Neural progenitor cell (in vitro differentiated cells): ENCODE data around the gene ABCA1. TPM values are rescaled to one million over a fixed set of nuclear protein-coding genes. Genes with fewer than 3 reads are reported as not detected.

Experiments
- DNase-seq: peaks from one replicate; pipeline ENCODE4 v3.0.0-alpha.2; 2016; ENCODE audit warnings: low spot score
- H2AFZ ChIP-seq: fragments of 200-600 bp; sonication (generic); replicated peaks from 2 replicates; pipeline ENCODE4 v1.6.1; 2016; ENCODE audit warnings: antibody characterized with exemption
- H3F3A ChIP-seq: fragments of 200-600 bp; sonication (generic); 2 replicates; pipeline ENCODE4 v1.6.1; 2016; ENCODE audit warnings: antibody characterized with exemption, low read depth
- H3K27ac ChIP-seq: fragments of 200-600 bp; sonication (generic); 2 replicates; pipeline ENCODE4 v1.5.1; 2016; ENCODE audit warnings: mild to moderate bottlenecking
- H3K27me3 ChIP-seq: fragments of 200-600 bp; sonication (generic); 2 replicates; pipeline ENCODE4 v1.6.1; 2016; ENCODE audit warnings: mild to moderate bottlenecking, moderate library complexity
- H3K36me3 ChIP-seq: fragments of 200-600 bp; sonication (generic); 2 replicates; pipeline ENCODE4 v1.5.1; 2016
- H3K4me1 ChIP-seq: fragments of 200-600 bp; sonication (generic); 2 replicates; pipeline ENCODE4 v1.6.1; 2016; ENCODE audit warnings: mixed run types
- H3K4me2 ChIP-seq: fragments of 200-600 bp; sonication (generic); 2 replicates; pipeline ENCODE4 v1.6.1; 2016
- H3K4me3 ChIP-seq: fragments of 200-600 bp; sonication (generic); 2 replicates; pipeline ENCODE4 v1.5.1; 2016
- H3K79me2 ChIP-seq: fragments of 200-600 bp; sonication (generic); 2 replicates; pipeline ENCODE4 v1.6.1; 2016; ENCODE audit warnings: low read depth
- H3K9ac ChIP-seq: fragments of 200-600 bp; sonication (generic); 2 replicates; pipeline ENCODE4 v1.6.1; 2016
- H3K9me3 ChIP-seq: fragments of 200-600 bp; sonication (generic); 2 replicates; pipeline ENCODE4 v1.5.1; 2016; ENCODE audit warnings: low read depth
- H4K20me1 ChIP-seq: fragments of 200-600 bp; sonication (generic); 2 replicates; pipeline ENCODE4 v1.6.1; 2016; ENCODE audit warnings: low read depth
- H3K27ac Mint-ChIP-seq: 3 replicates; pipeline ENCODE4 v1.8.0; 2021; ENCODE audit warnings: mixed read lengths
- H3K27me3 Mint-ChIP-seq: 2 replicates; pipeline ENCODE4 v1.8.0; 2022; ENCODE audit warnings: low read depth, mild to moderate bottlenecking, inconsistent platforms, moderate library complexity, mixed read lengths; ENCODE audit not compliant: insufficient read depth
- H3K36me3 Mint-ChIP-seq: 3 replicates; pipeline ENCODE4 v1.8.0; 2021; ENCODE audit warnings: mixed read lengths
- H3K4me1 Mint-ChIP-seq: 3 replicates; pipeline ENCODE4 v1.8.0; 2021; ENCODE audit warnings: mixed read lengths
- H3K4me3 Mint-ChIP-seq: 3 replicates; pipeline ENCODE4 v1.8.0; 2021; ENCODE audit warnings: mild to moderate bottlenecking, moderate library complexity, mixed read lengths
- H3K9me3 Mint-ChIP-seq: 3 replicates; pipeline ENCODE4 v1.8.0; 2020; ENCODE audit warnings: mixed read lengths
- EZH2 ChIP-seq: fragments of 200-600 bp; sonication (generic); IDR thresholded peaks from 2 replicates; pipeline ENCODE4 v1.6.1; 2017; ENCODE audit warnings: antibody characterized with exemption, mild to moderate bottlenecking, moderate library complexity
- EZH2phosphoT487 ChIP-seq: fragments of 200-600 bp; sonication (generic); IDR thresholded peaks from 2 replicates; pipeline ENCODE4 v1.6.1; 2017; ENCODE audit warnings: antibody characterized with exemption
- total RNA-seq: library from RNA; depleted of rRNA; stranded (reverse); fragments of >200 nt; gene quantifications from 2 replicates; pipeline ENCODE4 v1.2.3, GENCODE V29; 2015; ENCODE audit warnings: low replicate concordance
- TF ChIP-seq, protein P1 (sequence below): fragments of 200-600 bp; sonication (generic); IDR thresholded peaks from 2 replicates; pipeline ENCODE4 v1.5.1; 2017; ENCODE audit warnings: antibody characterized with exemption, mild to moderate bottlenecking

ABCA1 gene
- total RNA-seq, 1 donor from 2014 or later = 32.4 TPM

DNA sequence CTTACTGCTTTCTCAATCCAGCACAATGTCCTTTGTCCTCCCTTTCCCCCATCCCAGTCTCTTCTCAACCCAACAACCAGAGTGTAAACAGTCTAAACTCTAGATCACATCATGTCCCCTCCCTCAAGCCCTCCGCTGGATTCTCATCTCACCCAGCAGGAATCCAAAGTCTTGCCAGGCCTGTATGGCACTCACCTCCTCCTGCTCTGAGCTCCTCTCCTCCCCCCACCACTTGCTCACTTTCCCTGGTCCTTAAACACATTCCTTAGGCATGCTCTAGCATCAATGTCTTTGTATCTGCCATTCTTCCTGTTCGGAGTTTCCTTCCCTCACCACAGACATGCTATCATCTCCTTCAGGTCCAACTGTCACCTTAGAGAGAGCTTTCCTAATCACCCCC is 85.3 kb downstream of the ABCA1 start:
- peaks cover 16% of the 10 kb centered on the region for H3K4me1 ChIP-seq
- H3K27ac ChIP-seq = no peak overlapping the region
- no peaks in the 10 kb centered on the region for H3F3A ChIP-seq
- H3K4me3 ChIP-seq = no peak overlapping the region
- H3K4me2 ChIP-seq = no peak overlapping the region
- no peak overlapping the region for H3K9ac ChIP-seq
- Mint-ChIP-seq H3K27ac (no peak overlapping the region), H3K27me3 (no peaks in the 10 kb centered on the region), H3K4me3 (no peak overlapping the region), H3K36me3 (peaks cover 8% of the 10 kb centered on the region), H3K4me1 (no peaks in the 10 kb centered on the region), H3K9me3 (no peaks in the 10 kb centered on the region)
- H4K20me1 ChIP-seq = no peaks in the 10 kb centered on the region
- no peak overlapping the region for H2AFZ ChIP-seq
- H3K9me3 ChIP-seq = no peaks in the 10 kb centered on the region
- H3K79me2 ChIP-seq = no peaks in the 10 kb centered on the region
- DNase-seq = peak; percentile 16
- H3K27me3 ChIP-seq = no peaks in the 10 kb centered on the region
- H3K36me3 ChIP-seq = no peaks in the 10 kb centered on the region
- no peak for TF ChIP-seq EZH2
- TF ChIP-seq, protein P1, sequence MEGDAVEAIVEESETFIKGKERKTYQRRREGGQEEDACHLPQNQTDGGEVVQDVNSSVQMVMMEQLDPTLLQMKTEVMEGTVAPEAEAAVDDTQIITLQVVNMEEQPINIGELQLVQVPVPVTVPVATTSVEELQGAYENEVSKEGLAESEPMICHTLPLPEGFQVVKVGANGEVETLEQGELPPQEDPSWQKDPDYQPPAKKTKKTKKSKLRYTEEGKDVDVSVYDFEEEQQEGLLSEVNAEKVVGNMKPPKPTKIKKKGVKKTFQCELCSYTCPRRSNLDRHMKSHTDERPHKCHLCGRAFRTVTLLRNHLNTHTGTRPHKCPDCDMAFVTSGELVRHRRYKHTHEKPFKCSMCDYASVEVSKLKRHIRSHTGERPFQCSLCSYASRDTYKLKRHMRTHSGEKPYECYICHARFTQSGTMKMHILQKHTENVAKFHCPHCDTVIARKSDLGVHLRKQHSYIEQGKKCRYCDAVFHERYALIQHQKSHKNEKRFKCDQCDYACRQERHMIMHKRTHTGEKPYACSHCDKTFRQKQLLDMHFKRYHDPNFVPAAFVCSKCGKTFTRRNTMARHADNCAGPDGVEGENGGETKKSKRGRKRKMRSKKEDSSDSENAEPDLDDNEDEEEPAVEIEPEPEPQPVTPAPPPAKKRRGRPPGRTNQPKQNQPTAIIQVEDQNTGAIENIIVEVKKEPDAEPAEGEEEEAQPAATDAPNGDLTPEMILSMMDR = no peak
- TF ChIP-seq EZH2phosphoT487 = no peak

DNA sequence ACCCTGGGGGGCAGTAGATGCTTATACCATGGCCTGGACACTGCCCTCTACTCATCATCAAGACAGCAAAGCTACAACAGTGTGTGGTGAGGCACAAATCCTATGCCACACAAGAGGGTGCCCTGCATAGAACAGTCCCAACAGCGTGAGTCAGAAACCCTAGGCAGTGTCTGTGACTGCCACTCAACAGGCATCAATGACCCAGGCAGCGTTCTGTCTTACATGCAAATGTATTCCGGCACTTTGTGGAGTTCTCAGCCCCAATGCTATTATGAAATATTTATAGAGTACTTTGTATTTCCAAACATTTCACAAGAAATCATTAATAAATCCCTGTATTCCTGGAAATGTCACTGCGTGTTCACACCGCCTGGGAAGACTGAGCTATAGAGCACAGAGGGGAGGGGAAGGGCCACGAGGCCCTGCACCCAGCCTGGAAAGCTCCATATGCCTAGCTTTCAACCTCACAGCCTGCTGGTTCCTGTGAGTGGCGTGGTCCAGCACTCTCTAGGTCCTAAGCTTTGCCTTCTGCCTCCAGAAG is 86.3 kb downstream of the ABCA1 start:
- Histone ChIP-seq H4K20me1 (no peaks in the 10 kb centered on the region), H3K4me2 (no peak overlapping the region), H3K9ac (no peak overlapping the region), H3K9me3 (no peaks in the 10 kb centered on the region), H3K27me3 (no peaks in the 10 kb centered on the region), H3F3A (no peaks in the 10 kb centered on the region), H3K4me3 (no peak overlapping the region), H3K4me1 (peaks cover 16% of the 10 kb centered on the region), H3K27ac (no peak overlapping the region), H2AFZ (no peak overlapping the region), H3K79me2 (no peaks in the 10 kb centered on the region), H3K36me3 (no peaks in the 10 kb centered on the region)
- Mint-ChIP-seq H3K4me3 (no peak overlapping the region), H3K4me1 (no peaks in the 10 kb centered on the region), H3K27me3 (no peaks in the 10 kb centered on the region), H3K36me3 (peaks cover 17% of the 10 kb centered on the region), H3K9me3 (no peaks in the 10 kb centered on the region), H3K27ac (no peak overlapping the region)
- TF ChIP-seq, protein P1 = no peak
- TF ChIP-seq EZH2phosphoT487 = no peak
- TF ChIP-seq EZH2 = no peak
- DNase-seq = no peak

DNA sequence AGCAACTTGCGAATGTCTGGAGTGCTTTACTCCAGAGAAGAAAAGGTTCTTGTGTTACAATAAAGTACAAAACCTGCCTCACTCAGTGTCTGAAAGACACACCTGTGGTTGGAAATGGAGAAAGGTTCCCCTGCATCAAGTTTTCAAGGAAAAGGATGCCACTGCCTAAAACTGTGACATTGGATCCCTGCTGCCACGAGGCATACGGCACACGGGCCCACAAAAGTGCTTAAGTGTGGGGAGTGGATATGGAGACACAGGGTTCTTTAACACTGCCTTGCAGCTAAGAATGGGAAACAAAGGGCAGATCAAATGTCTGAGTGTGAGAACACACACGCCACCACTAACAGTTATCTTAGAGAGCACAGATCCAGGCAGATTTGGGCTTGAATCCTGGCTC is 89.0 kb downstream of the ABCA1 start:
- peak overlapping the region; percentile 46 for H3K27ac ChIP-seq
- no peak overlapping the region for H3K4me3 ChIP-seq
- no peak overlapping the region for H3K4me3 Mint-ChIP-seq
- no peak overlapping the region for H3K27ac Mint-ChIP-seq
- peaks cover 26% of the 10 kb centered on the region for H3K36me3 Mint-ChIP-seq
- no peaks in the 10 kb centered on the region for H3F3A ChIP-seq
- H3K79me2 ChIP-seq = no peaks in the 10 kb centered on the region
- no peaks in the 10 kb centered on the region for H4K20me1 ChIP-seq
- no peaks in the 10 kb centered on the region for H3K27me3 ChIP-seq
- no peak overlapping the region for H3K9ac ChIP-seq
- H3K4me1 Mint-ChIP-seq = no peaks in the 10 kb centered on the region
- no peak overlapping the region for H3K4me2 ChIP-seq
- peaks cover 16% of the 10 kb centered on the region for H3K4me1 ChIP-seq
- no peak overlapping the region for H2AFZ ChIP-seq
- no peaks in the 10 kb centered on the region for H3K27me3 Mint-ChIP-seq
- H3K9me3 Mint-ChIP-seq = no peaks in the 10 kb centered on the region
- H3K9me3 ChIP-seq = no peaks in the 10 kb centered on the region
- H3K36me3 ChIP-seq = no peaks in the 10 kb centered on the region
- TF ChIP-seq, protein P1 = no peak
- TF ChIP-seq EZH2phosphoT487 (no peak), EZH2 (no peak)
- DNase-seq = peak; percentile 6
